HL-60 (cell line): ENCODE results near the gene LDB2.

Source experiments
- GABPA ChIP-seq: IDR thresholded peaks from 2 replicates; pipeline ENCODE4 v1.6.1; 2012; ENCODE audit warnings: low read depth
- POLR2AphosphoS5 ChIP-seq: IDR thresholded peaks from 2 replicates; pipeline ENCODE4 v1.6.1; 2012; ENCODE audit warnings: low read depth
- SPI1 ChIP-seq: IDR thresholded peaks from 2 replicates; pipeline ENCODE4 v1.6.1; 2012; ENCODE audit warnings: low read depth, mild to moderate bottlenecking, borderline replicate concordance
- TF ChIP-seq, protein P1 (sequence below): IDR thresholded peaks from one replicate; pipeline ENCODE4 v1.5.1; 2011; ENCODE audit warnings: low read length, control low read depth, inconsistent platforms; ENCODE audit not compliant: insufficient read depth

GRCh38 chr4:16617435-16617834, 281.0 kb downstream of the LDB2 start:
- no peak for TF ChIP-seq POLR2AphosphoS5
- TF ChIP-seq, protein P1, sequence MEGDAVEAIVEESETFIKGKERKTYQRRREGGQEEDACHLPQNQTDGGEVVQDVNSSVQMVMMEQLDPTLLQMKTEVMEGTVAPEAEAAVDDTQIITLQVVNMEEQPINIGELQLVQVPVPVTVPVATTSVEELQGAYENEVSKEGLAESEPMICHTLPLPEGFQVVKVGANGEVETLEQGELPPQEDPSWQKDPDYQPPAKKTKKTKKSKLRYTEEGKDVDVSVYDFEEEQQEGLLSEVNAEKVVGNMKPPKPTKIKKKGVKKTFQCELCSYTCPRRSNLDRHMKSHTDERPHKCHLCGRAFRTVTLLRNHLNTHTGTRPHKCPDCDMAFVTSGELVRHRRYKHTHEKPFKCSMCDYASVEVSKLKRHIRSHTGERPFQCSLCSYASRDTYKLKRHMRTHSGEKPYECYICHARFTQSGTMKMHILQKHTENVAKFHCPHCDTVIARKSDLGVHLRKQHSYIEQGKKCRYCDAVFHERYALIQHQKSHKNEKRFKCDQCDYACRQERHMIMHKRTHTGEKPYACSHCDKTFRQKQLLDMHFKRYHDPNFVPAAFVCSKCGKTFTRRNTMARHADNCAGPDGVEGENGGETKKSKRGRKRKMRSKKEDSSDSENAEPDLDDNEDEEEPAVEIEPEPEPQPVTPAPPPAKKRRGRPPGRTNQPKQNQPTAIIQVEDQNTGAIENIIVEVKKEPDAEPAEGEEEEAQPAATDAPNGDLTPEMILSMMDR, result no peak
- no peak for TF ChIP-seq SPI1
- no peak for TF ChIP-seq GABPA
